ENCODE results near the gene PCDHGA7.
"Not testable (repeated sequence)": the region's sequence is repeated elsewhere in the genome, so short reads cannot be mapped to it uniquely, and the experiment has no call there.

The PCDHGA7 gene

GRCh38 chr5:141366016-141366896 lies 16.3 kb upstream of the PCDHGA7 start:
- no peak for DNase-seq (ENCODE audit: low read depth)

- no peak for DNase-seq (ENCODE audit: low read depth)
Measured at GRCh38 chr5:141369994-141370848, 12.3 kb upstream of the PCDHGA7 start, which contains the start of gene PCDHGB3. Gene PCDHGB3 (plus strand): TSS chr5:141370242. CDS start chr5:141370395, 153 bp downstream.

DNA sequence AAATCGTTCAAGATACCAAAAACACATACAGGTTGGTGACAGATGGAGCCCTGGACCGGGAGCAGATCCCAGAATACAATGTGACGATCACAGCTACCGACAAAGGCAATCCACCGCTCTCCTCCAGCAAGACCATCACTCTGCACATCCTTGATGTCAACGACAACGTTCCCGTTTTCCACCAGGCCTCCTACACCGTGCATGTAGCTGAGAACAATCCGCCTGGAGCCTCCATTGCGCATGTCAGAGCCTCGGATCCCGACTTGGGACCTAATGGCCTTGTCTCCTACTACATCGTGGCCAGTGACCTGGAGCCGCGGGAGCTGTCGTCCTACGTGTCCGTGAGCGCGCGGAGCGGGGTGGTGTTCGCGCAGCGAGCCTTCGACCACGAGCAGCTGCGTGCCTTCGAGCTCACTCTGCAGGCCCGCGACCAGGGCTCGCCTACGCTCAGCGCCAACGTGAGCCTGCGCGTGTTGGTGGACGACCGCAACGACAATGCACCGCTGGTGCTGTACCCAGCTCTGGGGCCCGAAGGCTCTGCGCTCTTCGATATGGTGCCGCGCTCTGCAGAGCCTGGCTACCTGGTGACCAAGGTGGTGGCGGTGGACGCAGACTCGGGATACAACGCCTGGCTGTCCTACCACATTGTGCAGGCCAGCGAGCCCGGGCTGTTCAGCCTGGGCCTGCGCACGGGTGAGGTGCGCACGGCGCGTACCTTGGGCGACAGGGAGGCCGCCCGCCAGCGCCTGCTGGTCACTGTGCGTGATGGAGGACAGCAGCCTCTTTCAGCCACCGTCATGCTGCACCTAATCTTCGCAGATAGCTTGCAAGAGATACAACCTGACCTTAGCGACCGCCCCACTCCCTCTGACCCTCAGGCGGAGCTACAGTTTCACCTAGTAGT lies 10.7 kb upstream of the PCDHGA7 start:
- no peak for DNase-seq (ENCODE audit: low read depth)

DNA sequence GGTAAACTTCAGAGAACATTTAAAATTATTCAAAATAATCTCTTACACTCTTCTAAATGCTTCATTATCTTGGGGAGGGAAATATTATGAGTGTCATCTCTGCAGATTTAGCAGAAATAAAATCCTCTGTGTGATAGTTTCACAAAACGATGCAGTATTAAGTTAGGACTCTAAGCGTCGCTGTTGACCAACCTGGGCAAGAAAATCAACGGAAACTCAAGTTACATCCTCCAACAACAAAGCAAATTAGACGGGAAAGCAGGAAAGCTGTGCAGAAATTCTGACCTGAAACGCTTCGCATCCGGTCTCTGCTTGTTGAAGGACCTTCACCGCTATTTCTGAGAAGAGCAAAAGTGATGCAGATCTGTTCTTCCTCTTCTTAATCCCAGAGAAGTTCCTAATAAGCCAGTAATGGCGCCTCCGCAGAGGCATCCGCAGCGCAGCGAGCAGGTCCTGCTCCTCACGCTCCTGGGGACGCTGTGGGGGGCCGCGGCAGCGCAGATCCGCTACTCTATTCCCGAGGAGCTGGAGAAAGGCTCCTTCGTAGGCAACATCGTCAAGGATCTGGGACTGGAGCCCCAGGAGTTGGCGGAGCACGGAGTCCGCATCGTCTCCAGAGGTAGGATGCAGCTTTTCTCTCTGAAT lies 8.7 kb upstream of the PCDHGA7 start, which contains the start of gene PCDHGA6:
Gene PCDHGA6, plus strand, starts transcription at position 219 of the 645 bp plus-strand sequence. Its CDS starts 193 bp downstream, at position 412.
- DNase-seq (ENCODE audit: low read depth) = no peak

DNA sequence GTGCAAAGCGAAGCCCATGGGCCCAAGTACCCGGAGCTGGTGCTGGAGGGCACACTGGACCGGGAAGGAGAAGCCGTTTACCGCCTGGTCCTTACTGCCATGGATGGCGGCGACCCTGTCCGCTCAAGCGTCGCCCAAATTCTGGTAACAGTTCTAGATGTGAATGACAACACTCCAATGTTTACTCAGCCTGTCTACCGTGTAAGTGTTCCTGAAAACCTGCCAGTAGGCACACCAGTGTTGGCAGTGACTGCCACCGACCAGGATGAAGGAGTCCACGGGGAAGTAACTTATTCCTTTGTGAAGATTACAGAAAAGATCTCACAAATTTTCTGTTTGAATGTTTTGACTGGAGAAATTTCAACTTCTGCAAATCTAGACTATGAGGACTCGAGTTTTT lies 7.9 kb upstream of the PCDHGA7 start:
- DNase-seq (ENCODE audit: low read depth) = no peak

- not testable (repeated sequence) for DNase-seq (ENCODE audit: low read depth)
Measured at GRCh38 chr5:141375444-141376155, 6.9 kb upstream of the PCDHGA7 start.

- no peak for DNase-seq (ENCODE audit: low read depth)
Measured at GRCh38 chr5:141383345-141383744, 803 bp downstream of the PCDHGA7 start.

GRCh38 chr5:141384471-141385267 lies 2.1 kb downstream of the PCDHGA7 start:
- no peak for DNase-seq (ENCODE audit: low read depth)

GRCh38 chr5:141387557-141388311 lies 5.2 kb downstream of the PCDHGA7 start, which contains the start of gene PCDHGB4:
Gene PCDHGB4 (plus strand): TSS chr5:141387698. CDS start chr5:141387885, 187 bp downstream.
- not testable (repeated sequence) for DNase-seq (ENCODE audit: low read depth)

DNA sequence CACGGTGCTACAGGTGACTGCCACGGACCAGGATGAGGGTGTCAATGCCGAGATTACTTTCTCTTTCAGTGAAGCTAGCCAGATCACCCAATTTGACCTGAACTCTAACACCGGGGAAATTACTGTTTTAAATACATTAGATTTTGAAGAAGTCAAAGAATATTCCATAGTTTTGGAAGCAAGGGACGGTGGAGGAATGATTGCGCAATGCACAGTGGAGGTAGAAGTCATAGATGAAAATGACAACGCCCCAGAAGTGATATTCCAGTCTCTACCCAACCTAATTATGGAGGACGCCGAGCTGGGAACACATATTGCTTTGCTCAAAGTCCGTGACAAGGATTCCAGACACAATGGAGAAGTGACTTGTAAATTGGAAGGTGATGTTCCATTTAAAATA lies 6.1 kb downstream of the PCDHGA7 start:
- no peak for DNase-seq (ENCODE audit: low read depth)

DNA sequence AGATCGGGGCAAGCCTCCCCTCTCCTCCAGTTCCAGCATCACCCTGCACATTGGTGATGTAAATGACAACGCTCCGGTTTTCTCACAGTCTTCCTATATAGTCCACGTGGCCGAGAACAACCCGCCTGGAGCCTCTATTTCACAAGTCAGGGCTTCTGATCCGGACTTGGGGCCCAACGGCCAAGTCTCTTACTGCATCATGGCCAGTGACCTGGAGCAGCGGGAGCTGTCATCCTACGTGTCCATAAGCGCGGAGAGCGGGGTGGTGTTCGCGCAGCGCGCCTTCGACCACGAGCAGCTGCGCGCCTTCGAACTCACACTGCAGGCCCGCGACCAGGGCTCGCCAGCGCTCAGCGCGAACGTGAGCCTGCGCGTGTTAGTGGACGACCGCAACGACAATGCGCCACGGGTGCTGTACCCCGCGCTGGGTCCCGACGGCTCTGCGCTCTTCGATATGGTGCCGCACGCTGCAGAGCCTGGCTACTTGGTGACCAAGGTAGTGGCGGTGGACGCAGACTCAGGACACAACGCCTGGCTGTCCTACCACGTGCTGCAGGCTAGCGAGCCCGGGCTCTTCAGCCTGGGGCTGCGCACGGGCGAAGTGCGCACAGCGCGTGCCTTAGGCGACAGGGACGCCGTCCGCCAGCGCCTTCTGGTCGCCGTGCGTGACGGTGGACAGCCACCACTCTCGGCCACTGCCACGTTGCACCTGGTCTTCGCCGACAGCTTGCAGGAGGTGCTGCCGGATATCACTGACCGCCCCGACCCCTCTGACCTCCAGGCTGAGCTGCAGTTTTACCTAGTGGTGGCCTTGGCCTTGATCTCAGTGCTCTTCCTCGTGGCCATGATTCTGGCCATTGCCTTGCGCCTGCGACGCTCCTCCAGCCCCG lies 6.9 kb downstream of the PCDHGA7 start:
- DNase-seq (ENCODE audit: low read depth) = no peak

DNA sequence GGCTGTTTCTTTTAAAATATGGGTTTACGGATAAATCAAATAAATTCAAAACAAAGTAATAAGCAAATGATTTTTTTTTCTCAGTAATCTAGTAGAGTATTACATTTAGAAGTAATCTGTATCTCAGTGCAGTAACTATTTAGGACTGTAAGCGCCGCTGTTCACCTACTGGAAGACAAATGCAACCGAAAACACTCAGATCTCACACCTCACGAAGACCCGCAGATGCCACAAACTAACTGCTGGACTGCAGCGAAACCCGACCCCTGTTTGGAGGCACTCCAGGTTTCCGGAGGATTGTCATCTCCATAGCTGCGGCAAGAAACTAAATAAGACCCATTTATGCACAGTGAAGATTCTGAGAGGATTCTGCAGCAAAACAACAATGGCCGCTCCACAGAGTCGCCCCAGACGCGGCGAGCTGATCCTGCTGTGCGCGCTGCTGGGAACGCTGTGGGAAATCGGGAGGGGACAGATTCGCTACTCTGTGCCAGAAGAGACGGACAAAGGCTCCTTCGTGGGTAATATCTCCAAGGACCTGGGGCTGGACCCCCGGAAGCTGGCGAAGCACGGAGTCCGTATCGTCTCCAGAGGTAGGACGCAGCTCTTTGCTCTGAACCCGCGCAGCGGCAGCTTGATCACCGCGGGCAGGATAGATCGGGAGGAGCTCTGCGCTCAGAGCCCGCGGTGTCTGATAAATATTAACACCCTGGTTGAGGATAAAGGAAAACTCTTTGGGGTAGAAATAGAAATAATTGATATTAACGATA lies 10.1 kb downstream of the PCDHGA7 start, which contains the start of gene PCDHGA8:
Gene PCDHGA8, plus strand, starts transcription at position 205 of the 770 bp plus-strand sequence. Its CDS starts 181 bp downstream, at position 386.
- DNase-seq (ENCODE audit: low read depth) = no peak

DNA sequence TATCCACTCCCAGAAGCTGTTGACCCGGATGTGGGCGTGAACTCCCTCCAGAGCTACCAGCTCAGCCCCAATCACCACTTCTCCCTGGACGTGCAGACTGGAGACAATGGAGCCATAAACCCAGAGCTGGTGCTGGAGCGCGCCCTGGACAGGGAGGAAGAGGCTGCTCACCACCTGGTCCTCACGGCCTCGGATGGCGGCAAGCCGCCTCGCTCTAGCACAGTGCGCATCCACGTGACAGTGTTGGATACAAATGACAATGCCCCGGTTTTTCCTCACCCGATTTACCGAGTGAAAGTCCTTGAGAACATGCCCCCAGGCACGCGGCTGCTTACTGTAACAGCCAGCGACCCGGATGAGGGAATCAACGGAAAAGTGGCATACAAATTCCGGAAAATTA lies 10.7 kb downstream of the PCDHGA7 start:
- no peak for DNase-seq (ENCODE audit: low read depth)

DNA sequence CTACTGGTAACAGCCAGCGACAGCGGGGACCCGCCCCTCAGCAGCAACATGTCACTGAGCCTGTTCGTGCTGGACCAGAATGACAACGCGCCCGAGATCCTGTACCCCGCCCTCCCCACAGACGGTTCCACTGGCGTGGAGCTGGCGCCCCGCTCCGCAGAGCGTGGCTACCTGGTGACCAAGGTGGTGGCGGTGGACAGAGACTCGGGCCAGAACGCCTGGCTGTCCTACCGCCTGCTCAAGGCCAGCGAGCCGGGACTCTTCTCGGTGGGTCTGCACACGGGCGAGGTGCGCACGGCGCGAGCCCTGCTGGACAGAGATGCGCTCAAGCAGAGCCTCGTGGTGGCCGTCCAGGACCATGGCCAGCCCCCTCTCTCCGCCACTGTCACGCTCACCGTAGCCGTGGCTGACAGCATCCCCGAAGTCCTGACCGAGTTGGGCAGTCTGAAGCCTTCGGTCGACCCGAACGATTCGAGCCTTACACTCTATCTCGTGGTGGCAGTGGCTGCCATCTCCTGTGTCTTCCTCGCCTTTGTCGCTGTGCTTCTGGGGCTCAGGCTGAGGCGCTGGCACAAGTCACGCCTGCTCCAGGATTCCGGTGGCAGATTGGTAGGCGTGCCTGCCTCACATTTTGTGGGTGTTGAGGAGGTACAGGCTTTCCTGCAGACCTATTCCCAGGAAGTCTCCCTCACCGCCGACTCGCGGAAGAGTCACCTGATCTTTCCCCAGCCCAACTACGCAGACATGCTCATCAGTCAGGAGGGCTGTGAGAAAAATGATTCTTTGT lies 12.1 kb downstream of the PCDHGA7 start:
- not testable (repeated sequence) for DNase-seq (ENCODE audit: low read depth)

- DNase-seq (ENCODE audit: low read depth) = not testable (repeated sequence)
Measured at GRCh38 chr5:141397756-141398551, 15.4 kb downstream of the PCDHGA7 start, which contains the start of gene PCDHGB5. Gene PCDHGB5 (plus strand): TSS chr5:141397947. CDS start chr5:141398128, 181 bp downstream.
